ENCODE results near the gene PRCC.

The PRCC gene

GRCh38 chr1:156842618-156843300 lies 75.4 kb downstream of the PRCC start:
- DNase-seq (ENCODE audit: insufficient read length, low spot score) (no peak), FAIRE-seq (no peak)
- no peak for TF ChIP-seq PAX5 (IDR thresholded peaks at IDR 0.05; ENCODE audit: insufficient read depth, low read length, severe bottlenecking)
- no peak for TF ChIP-seq TAF1 (IDR thresholded peaks at IDR 0.05; ENCODE audit: low read depth, low read length)
- no peak for TF ChIP-seq POLR2AphosphoS5 (IDR thresholded peaks at IDR 0.05; ENCODE audit: low read depth, low read length)
- TF ChIP-seq SPI1 (IDR thresholded peaks at IDR 0.05; ENCODE audit: low read depth, low read length): no peak

- TF ChIP-seq POLR2AphosphoS5 (IDR thresholded peaks at IDR 0.05; ENCODE audit: low read depth, low read length) (no peak), PAX5 (IDR thresholded peaks at IDR 0.05; ENCODE audit: insufficient read depth, low read length, severe bottlenecking) (no peak), POU2F2 (IDR thresholded peaks at IDR 0.05; ENCODE audit: low read depth, low read length) (no peak), TAF1 (IDR thresholded peaks at IDR 0.05; ENCODE audit: low read depth, low read length) (no peak), POLR2A (IDR thresholded peaks at IDR 0.05; ENCODE audit: low read depth, low read length) (no peak)
- no peak for FAIRE-seq
- DNase-seq (ENCODE audit: insufficient read length, low spot score): no peak
Measured at GRCh38 chr1:156844102-156844501, 76.8 kb downstream of the PRCC start.

- no peak for DNase-seq (ENCODE audit: insufficient read length, low spot score)
- no peak for FAIRE-seq
Measured at GRCh38 chr1:156844638-156845037, 77.3 kb downstream of the PRCC start.

GRCh38 chr1:156845055-156845952 lies 78.0 kb downstream of the PRCC start:
- FAIRE-seq: no peak
- no peak for DNase-seq (ENCODE audit: insufficient read length, low spot score)
- TF ChIP-seq TAF1 (IDR thresholded peaks at IDR 0.05; ENCODE audit: low read depth, low read length) (no peak), PAX5 (IDR thresholded peaks at IDR 0.05; ENCODE audit: insufficient read depth, low read length, severe bottlenecking) (no peak), POU2F2 (IDR thresholded peaks at IDR 0.05; ENCODE audit: low read depth, low read length) (no peak), SPI1 (IDR thresholded peaks at IDR 0.05; ENCODE audit: low read depth, low read length) (no peak), POLR2AphosphoS5 (IDR thresholded peaks at IDR 0.05; ENCODE audit: low read depth, low read length) (no peak), POLR2A (IDR thresholded peaks at IDR 0.05; ENCODE audit: low read depth, low read length) (no peak)

More at GRCh38 chr1:156844638-156845037, 77.3 kb downstream of the PRCC start:
- TF ChIP-seq TAF1 (IDR thresholded peaks at IDR 0.05; ENCODE audit: low read depth, low read length) (no peak), POLR2A (IDR thresholded peaks at IDR 0.05; ENCODE audit: low read depth, low read length) (no peak)

GRCh38 chr1:156845953-156846545 lies 78.7 kb downstream of the PRCC start:
- DNase-seq (ENCODE audit: insufficient read length, low spot score) (no peak), FAIRE-seq (no peak)
- TF ChIP-seq TAF1 (IDR thresholded peaks at IDR 0.05; ENCODE audit: low read depth, low read length) (no peak), PAX5 (IDR thresholded peaks at IDR 0.05; ENCODE audit: insufficient read depth, low read length, severe bottlenecking) (no peak), POLR2A (IDR thresholded peaks at IDR 0.05; ENCODE audit: low read depth, low read length) (no peak), POU2F2 (IDR thresholded peaks at IDR 0.05; ENCODE audit: low read depth, low read length) (no peak), POLR2AphosphoS5 (IDR thresholded peaks at IDR 0.05; ENCODE audit: low read depth, low read length) (no peak)

- no peak for FAIRE-seq
Measured at GRCh38 chr1:156846643-156847042, 79.3 kb downstream of the PRCC start.

GRCh38 chr1:156847591-156848460 lies 80.5 kb downstream of the PRCC start:
- no peak for FAIRE-seq
- TF ChIP-seq POLR2A (IDR thresholded peaks at IDR 0.05; ENCODE audit: low read depth, low read length): no peak
- no peak for TF ChIP-seq TAF1 (IDR thresholded peaks at IDR 0.05; ENCODE audit: low read depth, low read length)
- no peak for TF ChIP-seq SPI1 (IDR thresholded peaks at IDR 0.05; ENCODE audit: low read depth, low read length)
- TF ChIP-seq PAX5 (IDR thresholded peaks at IDR 0.05; ENCODE audit: insufficient read depth, low read length, severe bottlenecking): no peak
- no peak for DNase-seq (ENCODE audit: insufficient read length, low spot score)

More at GRCh38 chr1:156846643-156847042, 79.3 kb downstream of the PRCC start:
- DNase-seq (ENCODE audit: insufficient read length, low spot score): no peak
- TF ChIP-seq TAF1 (IDR thresholded peaks at IDR 0.05; ENCODE audit: low read depth, low read length): no peak
- TF ChIP-seq POLR2AphosphoS5 (IDR thresholded peaks at IDR 0.05; ENCODE audit: low read depth, low read length): no peak
- no peak for TF ChIP-seq POU2F2 (IDR thresholded peaks at IDR 0.05; ENCODE audit: low read depth, low read length)
- TF ChIP-seq PAX5 (IDR thresholded peaks at IDR 0.05; ENCODE audit: insufficient read depth, low read length, severe bottlenecking): no peak
- no peak for TF ChIP-seq POLR2A (IDR thresholded peaks at IDR 0.05; ENCODE audit: low read depth, low read length)

GRCh38 chr1:156848461-156849150 lies 81.3 kb downstream of the PRCC start:
- DNase-seq (ENCODE audit: insufficient read length, low spot score): no peak
- peak; percentile 28 for FAIRE-seq
- TF ChIP-seq POLR2A (IDR thresholded peaks at IDR 0.05; ENCODE audit: low read depth, low read length) (no peak), TAF1 (IDR thresholded peaks at IDR 0.05; ENCODE audit: low read depth, low read length) (no peak), SPI1 (IDR thresholded peaks at IDR 0.05; ENCODE audit: low read depth, low read length) (no peak), PAX5 (IDR thresholded peaks at IDR 0.05; ENCODE audit: insufficient read depth, low read length, severe bottlenecking) (no peak), POU2F2 (IDR thresholded peaks at IDR 0.05; ENCODE audit: low read depth, low read length) (no peak), POLR2AphosphoS5 (IDR thresholded peaks at IDR 0.05; ENCODE audit: low read depth, low read length) (no peak)
